Endothelial cell of umbilical vein (primary cell): ENCODE measurements around the gene TAX1BP3. TPM values are rescaled to one million over a fixed set of nuclear protein-coding genes. Genes with fewer than 3 reads are reported as not detected.

Experiments used
- BruUV-seq: library from RNA; stranded (reverse); fragments of 400-500 nt; replicated peaks from 2 replicates; lab custom pipeline; 2021; lab: Mats Ljungman, UMichigan
- CTCF ChIA-PET: fragments of 300-600, 350-600 bp; sonication (Branson Sonifier 250); formaldehyde crosslinking; loops from one replicate; lab custom pipeline; 2021; ENCODE audit warnings: antibody characterized with exemption, inconsistent platforms; lab: Charles Lee
- POLR2A ChIA-PET: fragments of 300-600, 350-600 bp; sonication (Branson Sonifier 250); formaldehyde crosslinking; loops from one replicate; lab custom pipeline; 2021; ENCODE audit warnings: antibody characterized with exemption, inconsistent platforms; lab: Charles Lee
- DNase-seq: peaks from one replicate; pipeline ENCODE4 v3.0.0-alpha.2; 2011; ENCODE audit warnings: low read depth, low spot score
- FAIRE-seq: peaks from 2 replicates; lab custom pipeline; 2011; peaks lifted over from hg19 to GRCh38; lab: Jason Lieb, UNC
- H2AFZ ChIP-seq: 2 replicates; pipeline ENCODE4 v1.6.0; 2012; ENCODE audit warnings: low read depth, low read length, control low read depth, inconsistent platforms
- H3K27ac ChIP-seq: 2 replicates; pipeline ENCODE4 v1.5.1; 2011; ENCODE audit warnings: low read depth, mild to moderate bottlenecking, control low read depth, low read length, moderate library complexity; ENCODE audit not compliant: insufficient read depth
- H3K27me3 ChIP-seq, 2 experiments: 2 replicates each; pipeline versions ENCODE4 v1.6.0 to v1.6.1; 2011; ENCODE audit warnings: low read length in 2 of 2, mixed read lengths in 1 of 2; ENCODE audit not compliant: control insufficient read depth in 2 of 2, insufficient read depth in 2 of 2
- H3K36me3 ChIP-seq, 2 experiments: 2 replicates in 1 of 2; 3 replicates in 1 of 2; pipeline ENCODE4 v1.5.1; 2011; ENCODE audit warnings: low read length in 2 of 2, mild to moderate bottlenecking in 1 of 2, moderate library complexity in 1 of 2; ENCODE audit not compliant: control insufficient read depth in 2 of 2, insufficient read depth in 2 of 2; ENCODE audit errors: extremely low read depth in 1 of 2
- H3K4me1 ChIP-seq: 3 replicates; pipeline ENCODE4 v1.5.1; 2011; ENCODE audit warnings: mild to moderate bottlenecking, low read length; ENCODE audit not compliant: control insufficient read depth, insufficient read depth; ENCODE audit errors: extremely low read depth
- H3K4me2 ChIP-seq: 2 replicates; pipeline ENCODE4 v1.6.1; 2011; ENCODE audit warnings: low read length, control low read depth, mixed read lengths; ENCODE audit not compliant: insufficient read depth
- H3K4me3 ChIP-seq, 3 experiments: fragments of 200-600 bp in 1 of 3; sonication (generic), shearing (Covaris generic) in 1 of 3; replicated peaks in 1 of 3; 2 replicates each; pipeline ENCODE4 v1.5.1; 2011 to 2016; ENCODE audit warnings: control low read depth in 3 of 3, low read length in 3 of 3, mild to moderate bottlenecking in 2 of 3, inconsistent platforms in 1 of 3, low read depth in 1 of 3, moderate library complexity in 1 of 3; ENCODE audit not compliant: insufficient read depth in 1 of 3
- H3K79me2 ChIP-seq: 2 replicates; pipeline ENCODE4 v1.6.0; 2012; ENCODE audit warnings: low read length, inconsistent platforms; ENCODE audit not compliant: control insufficient read depth, insufficient read depth
- H3K9ac ChIP-seq: replicated peaks from 2 replicates; pipeline ENCODE3; 2011; ENCODE audit warnings: low read length, control low read depth; ENCODE audit not compliant: insufficient read depth; ENCODE audit errors: extremely low read depth
- H3K9me1 ChIP-seq: replicated peaks from 3 replicates; pipeline ENCODE4 v1.6.0; 2011; ENCODE audit warnings: mild to moderate bottlenecking, low read length; ENCODE audit not compliant: control insufficient read depth, insufficient read depth; ENCODE audit errors: extremely low read depth
- H3K9me3 ChIP-seq: replicated peaks from 2 replicates; pipeline ENCODE4 v1.5.1; 2012; ENCODE audit warnings: low read length, inconsistent platforms; ENCODE audit not compliant: control insufficient read depth, insufficient read depth
- H4K20me1 ChIP-seq: replicated peaks from 2 replicates; pipeline ENCODE3; 2011; ENCODE audit warnings: mild to moderate bottlenecking, low read length; ENCODE audit not compliant: control insufficient read depth, insufficient read depth; ENCODE audit errors: extremely low read depth
- EZH2 ChIP-seq: IDR thresholded peaks from 2 replicates; pipeline ENCODE4 v1.6.1; 2012; ENCODE audit warnings: borderline replicate concordance, low read depth, mild to moderate bottlenecking, moderate library complexity, low read length, inconsistent platforms; ENCODE audit not compliant: severe bottlenecking
- FOS ChIP-seq: IDR thresholded peaks from 2 replicates; pipeline ENCODE4 v1.6.1; 2011; ENCODE audit warnings: mild to moderate bottlenecking, low read length, moderate library complexity, borderline replicate concordance; ENCODE audit not compliant: insufficient read depth
- GATA2 ChIP-seq: IDR thresholded peaks from 2 replicates; pipeline ENCODE4 v1.7.0; 2011; ENCODE audit warnings: low read depth, mild to moderate bottlenecking, moderate library complexity, mixed read lengths, low read length; ENCODE audit not compliant: insufficient read length, insufficient read depth
- JUN ChIP-seq: IDR thresholded peaks from 2 replicates; pipeline ENCODE4 v1.6.1; 2011; ENCODE audit warnings: borderline replicate concordance, low read depth; ENCODE audit not compliant: insufficient read length, insufficient read depth
- MYC ChIP-seq: IDR thresholded peaks from one replicate; pipeline ENCODE4 v1.6.1; 2011; ENCODE audit warnings: mild to moderate bottlenecking, low read depth, low read length
- POLR2A ChIP-seq: IDR thresholded peaks from 2 replicates; pipeline ENCODE4 v1.6.1; 2012; ENCODE audit warnings: low read depth, mild to moderate bottlenecking, control low read depth, low read length
- POLR2AphosphoS5 ChIP-seq: IDR thresholded peaks from 2 replicates; pipeline ENCODE4 v1.6.1; 2012; ENCODE audit warnings: low read depth, mild to moderate bottlenecking, control low read depth, low read length, moderate library complexity; ENCODE audit not compliant: insufficient read depth
- dilution Hi-C: fragments of 300-500 bp; cut with MboI; formaldehyde crosslinking; loops from one replicate; pipeline ENCODE4 v1.15.0; 2019; ENCODE audit warnings: low sequenced_read_pairs; ENCODE audit not compliant: extremely low pct_ligation_motif_present
- intact Hi-C: fragments of 100-400 bp; cut with micrococcal nuclease; formaldehyde crosslinking; loops from one replicate; pipeline ENCODE4 v1.10.0; 2022
- polyA plus RNA-seq, 4 experiments: library from polyadenylated mRNA; depleted of rRNA in 3 of 4; stranded (reverse) in 3 of 4; unstranded in 1 of 4; fragments of >200 nt; gene quantifications; 2 replicates each; pipeline versions ENCODE4 v1.2.1 to v1.2.3, GENCODE V29; 2011 to 2012; ENCODE audit warnings: missing spikeins in 1 of 4
- total RNA-seq: library from RNA; stranded (reverse); gene quantifications from 2 replicates; pipeline ENCODE4 v1.2.3, GENCODE V29; 2021
- TF ChIP-seq, protein P1 (sequence below), 2 donors: IDR thresholded peaks; 1 replicate in 1 of 2; 2 replicates in 1 of 2; pipeline ENCODE4 v1.5.1; 2011; ENCODE audit warnings: low read length in 2 of 2, mild to moderate bottlenecking in 2 of 2, moderate library complexity in 2 of 2, control low read depth in 1 of 2, inconsistent platforms in 1 of 2, low read depth in 1 of 2; ENCODE audit not compliant: insufficient read depth in 1 of 2; ENCODE audit errors: extremely low read depth in 1 of 2
- TF ChIP-seq, protein P2 (sequence below): IDR thresholded peaks from 2 replicates; pipeline ENCODE4 v1.6.1; 2011; ENCODE audit not compliant: insufficient read depth, insufficient read length

Gene TAX1BP3
- total and polyA plus RNA-seq, 2 donors (not counting 3 experiments of a cell fraction or from before 2014, with no cell fraction given) = 254 to 315 TPM

DNA sequence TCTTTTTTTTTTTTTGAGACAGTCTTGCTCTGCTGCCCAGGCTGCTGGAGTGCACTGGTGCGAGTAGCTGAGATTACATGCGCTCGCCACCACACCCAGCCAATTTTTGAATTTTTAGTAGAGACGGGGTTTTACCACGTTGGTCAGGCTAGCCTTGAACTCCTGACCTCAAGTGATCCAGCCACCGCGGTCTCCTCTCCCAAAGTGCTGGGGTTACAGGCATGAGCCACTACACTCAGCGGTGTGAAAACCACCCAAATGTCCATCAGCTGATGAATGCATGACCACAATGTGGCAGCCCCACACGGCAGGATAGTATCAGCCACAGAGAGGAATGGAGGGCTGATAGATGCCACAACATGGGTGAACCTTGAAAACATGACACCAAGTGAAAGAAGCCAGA is 25.5 kb upstream of the TAX1BP3 start:
- H4K20me1 ChIP-seq = no peaks in the 10 kb centered on the region
- no TSS peak for BruUV-seq
- H3K9ac ChIP-seq = no peak overlapping the region
- no peaks in the 10 kb centered on the region for H3K9me3 ChIP-seq
- H3K27me3 ChIP-seq = peaks cover 21 to 22% of the 10 kb centered on the region in 2 experiments
- intact Hi-C loops (no loop called here), dilution Hi-C loops (no loop called here)
- H3K9me1 ChIP-seq = no peaks in the 10 kb centered on the region
- peaks cover 5% of the 10 kb centered on the region for H3K4me1 ChIP-seq
- H3K36me3 ChIP-seq = no peaks in the 10 kb centered on the region
- TF ChIP-seq JUN (no peak), FOS (no peak), GATA2 (no peak), POLR2A (no peak), POLR2AphosphoS5 (no peak), MYC (no peak), EZH2 (no peak)
- TF ChIP-seq, protein P1, sequence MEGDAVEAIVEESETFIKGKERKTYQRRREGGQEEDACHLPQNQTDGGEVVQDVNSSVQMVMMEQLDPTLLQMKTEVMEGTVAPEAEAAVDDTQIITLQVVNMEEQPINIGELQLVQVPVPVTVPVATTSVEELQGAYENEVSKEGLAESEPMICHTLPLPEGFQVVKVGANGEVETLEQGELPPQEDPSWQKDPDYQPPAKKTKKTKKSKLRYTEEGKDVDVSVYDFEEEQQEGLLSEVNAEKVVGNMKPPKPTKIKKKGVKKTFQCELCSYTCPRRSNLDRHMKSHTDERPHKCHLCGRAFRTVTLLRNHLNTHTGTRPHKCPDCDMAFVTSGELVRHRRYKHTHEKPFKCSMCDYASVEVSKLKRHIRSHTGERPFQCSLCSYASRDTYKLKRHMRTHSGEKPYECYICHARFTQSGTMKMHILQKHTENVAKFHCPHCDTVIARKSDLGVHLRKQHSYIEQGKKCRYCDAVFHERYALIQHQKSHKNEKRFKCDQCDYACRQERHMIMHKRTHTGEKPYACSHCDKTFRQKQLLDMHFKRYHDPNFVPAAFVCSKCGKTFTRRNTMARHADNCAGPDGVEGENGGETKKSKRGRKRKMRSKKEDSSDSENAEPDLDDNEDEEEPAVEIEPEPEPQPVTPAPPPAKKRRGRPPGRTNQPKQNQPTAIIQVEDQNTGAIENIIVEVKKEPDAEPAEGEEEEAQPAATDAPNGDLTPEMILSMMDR (IDR thresholded peaks at IDR 0.05; ENCODE audit: extremely low read depth in 1 of 2, insufficient read depth in 1 of 2, low read depth in 1 of 2, low read length in 2 of 2) = no peak
- TF ChIP-seq, protein P2, sequence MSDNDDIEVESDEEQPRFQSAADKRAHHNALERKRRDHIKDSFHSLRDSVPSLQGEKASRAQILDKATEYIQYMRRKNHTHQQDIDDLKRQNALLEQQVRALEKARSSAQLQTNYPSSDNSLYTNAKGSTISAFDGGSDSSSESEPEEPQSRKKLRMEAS = no peak
- H3K27ac ChIP-seq = no peak overlapping the region
- no peak overlapping the region for H3K4me2 ChIP-seq
- FAIRE-seq (no peak), DNase-seq (no peak)
- no peak overlapping the region for H2AFZ ChIP-seq
- no peaks in the 10 kb centered on the region for H3K79me2 ChIP-seq
- POLR2A ChIA-PET = no interaction called here
- CTCF ChIA-PET = no interaction called here
- H3K4me3 ChIP-seq = no peak overlapping the region
